HG03175 (cell line): Measurements from ENCODE around the gene CRACR2A.
A peak's percentile ranks its signal among the peaks of the same experiment; 100 is the strongest.

ENCODE experiments used
- ATAC-seq: cut with Tn5 transposase; IDR thresholded peaks from one replicate; pipeline ENCODE4 v1.9.1; 2021; ENCODE audit warnings: mild to moderate bottlenecking, moderate library complexity; ENCODE audit not compliant: unreplicated experiment

CRACR2A gene

DNA sequence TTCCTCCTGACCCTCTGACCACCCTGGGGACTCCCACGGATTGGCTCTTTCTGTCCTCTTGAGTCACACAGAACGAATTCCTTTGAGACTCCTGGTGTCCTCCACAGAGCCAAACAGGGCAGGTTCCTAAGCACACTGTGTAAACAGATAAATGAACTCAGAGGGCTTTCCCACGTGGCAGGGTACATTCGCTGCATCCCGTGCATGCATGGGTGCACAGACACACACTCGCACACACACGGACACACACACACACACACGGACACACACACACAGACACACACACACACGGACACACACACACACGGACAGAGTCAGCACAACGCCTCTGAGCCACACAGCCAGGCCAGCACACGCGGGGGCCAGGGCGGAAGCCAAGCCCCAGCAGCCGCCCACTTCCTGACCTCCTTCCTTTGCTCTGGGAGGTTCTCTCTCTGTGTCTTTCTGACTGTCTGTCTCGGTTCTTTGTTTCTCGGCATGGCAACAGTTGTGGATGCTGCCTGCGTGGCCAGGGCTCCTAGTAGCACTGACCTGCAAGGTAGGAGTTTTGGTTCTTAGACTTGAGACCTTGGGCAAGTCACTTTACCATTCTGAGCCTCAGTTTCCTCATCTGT, 706 bp downstream of the CRACR2A start:
- ATAC-seq = peak; percentile 75

DNA sequence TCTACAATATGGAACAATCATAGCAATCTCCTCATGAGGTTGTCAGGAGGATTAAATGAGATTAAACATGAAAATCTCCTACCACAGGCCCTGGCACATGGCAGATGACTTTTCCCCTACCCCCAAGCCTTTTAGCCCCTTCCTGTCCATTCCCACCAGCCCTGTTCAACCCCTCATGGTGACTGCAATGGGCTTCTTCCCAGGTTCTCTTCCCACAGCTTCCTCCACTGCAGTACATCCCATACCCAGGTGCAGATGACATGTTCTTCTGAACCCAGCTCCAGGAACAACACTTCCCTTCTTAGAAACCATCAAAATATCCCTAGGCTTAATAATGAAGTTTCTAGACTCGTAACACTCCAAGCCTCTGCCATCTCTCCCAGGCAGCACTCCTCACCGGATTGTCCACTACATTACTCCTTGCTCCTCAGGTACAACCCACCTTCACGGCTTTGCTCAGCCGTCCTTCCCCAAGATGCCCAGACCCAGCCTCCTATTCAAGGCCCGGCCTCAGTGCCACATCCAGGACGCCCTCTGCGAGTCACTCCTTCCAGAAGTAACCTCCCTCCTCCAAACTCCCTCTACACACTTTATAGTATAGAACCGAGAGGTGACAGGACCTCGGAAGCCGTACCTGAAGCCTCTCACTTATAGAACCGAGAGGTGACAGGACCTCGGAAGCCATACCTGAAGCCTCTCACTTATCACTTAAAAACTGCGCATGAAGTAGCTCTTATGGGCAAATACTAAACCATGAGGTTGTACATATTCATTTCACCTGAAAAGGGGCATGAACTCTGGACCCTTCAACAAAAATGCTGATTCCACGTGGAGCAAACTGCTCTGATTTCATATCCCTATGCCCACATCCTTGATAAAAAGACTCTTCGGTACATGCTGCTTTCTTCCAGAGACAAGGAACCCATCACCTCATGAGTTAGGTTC, 1.5 kb downstream of the CRACR2A start:
- ATAC-seq = no peak

DNA sequence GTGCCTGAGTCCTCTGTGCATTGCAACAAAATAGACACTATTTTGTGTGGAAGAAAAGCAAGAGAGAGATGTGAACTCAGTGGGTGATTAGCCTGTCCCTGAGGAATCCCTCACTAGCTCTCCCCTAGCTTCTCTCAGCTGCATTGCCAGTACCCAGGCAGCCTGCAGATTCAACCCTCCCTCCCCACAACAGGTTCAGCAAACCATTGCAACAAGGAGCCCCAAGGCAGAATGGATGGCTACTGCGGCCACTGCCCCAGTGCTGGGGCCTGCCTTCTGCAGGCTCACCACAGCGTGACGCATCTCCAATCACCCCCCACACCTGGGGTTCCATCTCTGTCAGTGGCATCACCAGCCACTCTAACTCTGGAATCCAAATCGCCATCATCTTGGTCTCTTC, 2.3 kb downstream of the CRACR2A start:
- no peak for ATAC-seq

DNA sequence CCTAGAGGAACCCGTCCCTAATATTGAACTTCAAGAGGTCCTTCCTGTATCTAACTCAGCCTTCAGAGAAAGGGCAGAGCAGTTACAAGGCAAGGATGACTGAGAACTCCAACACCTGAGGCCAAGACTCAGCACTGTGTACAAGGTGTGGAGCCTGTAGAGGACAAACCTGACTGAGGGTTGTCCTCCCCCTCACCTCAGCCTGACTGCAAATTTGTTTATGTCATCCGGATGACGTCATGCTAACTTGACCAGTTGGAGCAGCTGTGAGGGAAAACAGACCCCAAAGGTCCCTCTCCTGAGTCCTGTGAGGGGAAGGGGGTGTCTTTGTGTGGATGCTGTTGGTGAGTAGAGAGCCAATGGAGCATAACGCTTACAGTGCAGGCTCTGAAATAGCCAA, 4.3 kb downstream of the CRACR2A start:
- ATAC-seq = no peak

DNA sequence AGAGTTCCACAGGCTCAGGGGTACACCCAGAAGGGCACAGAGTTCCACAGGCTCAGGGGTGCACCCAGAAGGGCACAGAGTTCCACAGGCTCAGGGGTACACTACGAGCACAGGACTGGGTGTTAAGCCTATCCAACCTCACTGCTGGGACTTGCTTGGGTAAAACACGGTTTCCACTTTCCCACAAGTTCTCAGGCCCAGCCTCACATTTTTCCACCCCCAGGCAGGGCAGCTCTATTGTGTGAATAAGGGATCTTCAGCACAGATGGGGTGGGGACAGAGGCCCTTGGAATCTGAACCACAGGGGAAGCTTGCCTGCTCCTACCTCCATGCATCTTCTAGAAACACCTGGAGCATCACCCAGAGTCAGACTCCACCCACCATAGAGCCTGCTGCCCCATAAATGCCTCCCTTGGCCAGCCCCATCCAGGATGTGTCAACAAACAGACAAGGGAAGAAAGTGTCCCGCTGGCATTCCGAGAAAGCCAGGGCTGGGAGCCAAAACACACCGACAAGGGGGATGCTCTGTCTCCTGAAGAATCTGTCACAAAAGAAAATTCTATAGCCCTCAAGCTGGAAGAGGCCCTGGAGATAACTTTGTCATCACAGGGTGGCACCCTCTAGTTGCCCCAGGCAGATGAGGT, 4.8 kb downstream of the CRACR2A start:
- ATAC-seq = no peak

DNA sequence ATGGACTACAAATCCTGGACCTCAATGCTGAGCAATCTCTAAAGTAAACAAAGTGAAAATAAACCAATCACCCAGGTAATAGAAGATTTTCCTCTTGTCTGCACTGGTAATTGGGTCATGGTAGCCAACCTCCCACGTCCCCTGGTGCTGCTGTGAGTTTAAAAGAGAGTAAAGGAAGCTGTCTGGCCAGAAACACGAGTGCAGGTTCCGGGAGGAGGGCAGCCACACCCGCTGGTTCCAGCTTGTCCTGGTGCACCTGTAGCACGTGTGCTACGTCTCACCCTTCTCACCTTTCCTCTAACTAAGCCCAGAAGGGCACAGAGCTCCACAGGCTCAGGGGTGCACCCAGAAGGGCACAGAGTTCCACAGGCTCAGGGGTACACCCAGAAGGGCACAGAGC, 5.4 kb downstream of the CRACR2A start:
- ATAC-seq = no peak

DNA sequence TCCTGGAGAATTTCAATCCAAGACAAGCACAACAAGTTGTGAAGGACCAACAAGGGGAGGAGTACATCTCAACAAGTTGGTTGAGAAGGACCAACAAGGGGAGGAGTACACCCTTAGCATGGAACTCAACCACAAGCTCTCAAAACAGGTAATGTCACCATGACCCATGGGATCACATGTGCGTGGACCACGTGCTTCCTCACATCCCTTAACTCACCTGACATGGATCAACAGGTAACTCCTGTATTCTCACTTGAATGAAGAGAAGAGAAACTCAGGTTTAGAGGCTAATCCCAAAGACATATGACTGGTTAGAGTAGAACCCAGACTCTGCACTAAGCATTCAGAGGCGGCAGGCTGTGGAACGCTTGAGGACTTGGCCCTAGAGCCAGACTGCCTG, 6.2 kb downstream of the CRACR2A start:
- no peak for ATAC-seq

DNA sequence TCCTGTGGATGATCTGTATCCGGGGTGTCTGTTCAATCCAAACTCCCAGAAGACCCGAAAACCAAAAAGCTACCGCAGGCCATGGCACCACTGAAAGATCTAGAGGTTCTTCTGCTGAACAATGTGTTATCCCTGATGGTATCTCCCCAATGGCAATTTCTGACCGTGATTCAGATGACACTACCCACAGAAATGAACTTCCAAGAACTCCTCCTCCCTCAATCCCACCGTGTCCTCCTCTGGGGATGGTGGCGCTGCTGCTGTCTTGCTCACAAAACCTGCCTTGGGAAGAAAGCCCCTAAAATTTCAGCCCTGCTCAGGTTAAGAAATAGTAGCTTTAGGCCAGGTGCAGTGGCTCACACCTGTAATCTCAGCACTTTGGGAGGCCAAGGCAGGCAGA, 7.8 kb downstream of the CRACR2A start:
- ATAC-seq = no peak

DNA sequence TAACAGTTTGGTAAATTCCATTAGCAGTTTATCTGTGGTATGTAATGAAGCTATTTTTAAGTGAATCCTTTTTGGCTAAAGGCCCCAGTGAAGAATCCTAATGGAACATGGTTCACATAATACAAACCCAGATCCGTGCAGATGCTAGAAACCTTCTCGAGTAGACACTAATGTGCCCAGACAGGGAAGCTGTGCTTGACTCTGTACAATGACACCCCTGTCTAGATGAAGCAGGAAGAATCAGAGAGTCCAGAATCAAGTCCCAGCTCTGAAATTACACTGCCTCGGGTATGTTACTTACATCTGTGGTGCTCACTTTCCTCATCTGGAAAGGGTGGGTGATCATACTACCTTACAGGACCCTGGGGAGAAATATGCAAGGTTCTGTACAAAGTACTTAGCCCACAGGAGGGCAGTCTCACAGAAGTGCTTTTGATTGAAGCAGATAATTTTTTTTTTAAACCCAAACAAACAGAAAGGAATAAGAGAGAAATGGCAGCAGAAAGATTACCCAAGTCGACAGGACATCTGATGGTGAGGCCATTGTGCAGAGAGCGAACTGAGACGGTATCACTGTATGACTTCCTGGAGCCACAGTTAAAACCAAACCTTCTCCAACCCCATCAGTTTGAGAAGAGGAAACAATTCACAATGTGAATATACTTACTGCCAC, 8.5 kb downstream of the CRACR2A start:
- no peak for ATAC-seq

DNA sequence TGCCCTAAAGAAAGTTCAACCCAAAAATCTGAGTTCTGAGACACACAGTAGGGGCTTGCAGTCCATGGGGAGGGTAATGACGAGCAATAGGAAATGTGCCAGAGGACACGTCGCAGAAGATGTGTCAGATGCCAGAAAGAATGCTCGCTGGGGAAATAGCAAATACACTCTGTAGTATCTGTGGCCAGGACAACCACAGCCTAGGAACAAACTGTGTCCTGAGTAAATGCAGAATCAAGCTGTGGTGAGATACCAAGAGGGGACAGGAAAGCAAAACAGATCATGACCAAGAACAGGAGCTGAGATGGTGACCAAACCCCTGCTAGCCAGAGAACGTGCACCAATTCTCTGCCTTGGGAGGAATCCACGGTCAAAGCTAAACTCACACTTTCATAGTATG, 9.1 kb downstream of the CRACR2A start:
- no peak for ATAC-seq

DNA sequence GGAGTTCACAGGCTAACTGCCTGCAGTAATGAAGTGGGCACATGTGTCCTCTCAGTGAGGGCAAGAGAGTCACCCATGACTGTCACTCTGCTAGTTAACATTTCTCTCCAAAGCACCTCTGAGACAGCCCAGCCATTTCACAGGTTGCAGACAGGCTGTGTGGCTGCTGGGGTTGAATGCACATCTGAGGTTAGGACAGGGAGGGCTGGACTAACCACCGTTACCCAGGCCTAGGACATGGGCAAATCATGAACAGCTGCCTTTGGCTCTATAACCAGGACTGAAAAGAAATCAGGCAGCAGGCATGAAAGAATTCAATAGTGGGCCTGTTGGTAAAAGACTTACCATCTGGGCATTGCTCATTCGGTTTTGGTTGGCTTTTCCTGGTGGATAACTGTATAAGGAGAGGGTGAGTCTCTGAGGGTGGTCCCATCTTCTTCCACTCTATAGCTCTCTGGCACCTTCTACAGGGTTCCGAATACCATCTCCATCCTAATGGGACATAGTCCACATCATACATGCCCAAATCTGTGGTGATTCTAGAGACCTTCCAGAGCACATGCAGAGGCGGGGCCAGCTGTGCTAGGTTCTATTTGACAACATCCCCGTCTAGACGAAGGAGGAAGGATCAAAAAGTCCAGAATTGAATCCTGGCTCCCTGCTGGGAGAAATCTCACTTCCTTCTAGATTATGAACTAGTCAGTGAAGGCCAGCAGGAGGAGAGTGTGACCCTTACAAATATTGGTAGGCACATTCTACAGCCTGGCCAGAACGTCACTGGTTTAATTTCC, 10.8 kb downstream of the CRACR2A start:
- no peak for ATAC-seq

DNA sequence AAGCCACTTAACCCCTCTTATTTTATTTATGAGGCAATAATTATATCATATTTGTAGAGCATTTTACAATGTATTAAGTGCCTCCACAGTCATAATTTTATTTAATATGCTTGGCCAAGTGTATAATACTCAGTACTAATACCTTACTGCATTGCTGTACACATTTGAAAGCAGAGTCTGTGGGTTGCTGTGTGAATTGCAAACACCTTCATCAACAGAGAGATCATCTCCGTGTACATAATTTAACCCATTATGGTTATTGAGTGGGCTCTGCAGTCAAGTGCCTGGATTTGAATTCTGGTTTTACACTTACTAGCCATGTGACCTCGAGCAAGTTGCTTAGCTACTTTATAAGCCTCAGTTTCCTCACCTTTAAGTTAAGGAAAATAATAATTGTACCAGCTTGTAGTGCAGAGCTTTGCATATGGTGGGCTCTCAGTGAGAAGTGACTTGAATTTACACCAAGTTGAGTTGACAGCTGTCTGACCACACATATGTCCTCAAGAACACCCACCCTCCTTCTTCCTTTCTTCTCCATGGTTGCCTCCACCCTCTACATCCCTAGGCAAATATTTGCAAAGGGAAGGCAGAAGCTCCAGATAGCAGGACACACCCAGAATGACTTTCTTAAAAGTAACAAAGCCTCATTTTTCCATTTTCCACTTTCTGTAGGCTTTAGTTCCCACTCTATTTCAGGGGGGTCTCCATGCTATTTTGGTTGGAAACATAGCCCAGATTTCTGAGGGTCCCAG, 12.3 kb downstream of the CRACR2A start:
- no peak for ATAC-seq

DNA sequence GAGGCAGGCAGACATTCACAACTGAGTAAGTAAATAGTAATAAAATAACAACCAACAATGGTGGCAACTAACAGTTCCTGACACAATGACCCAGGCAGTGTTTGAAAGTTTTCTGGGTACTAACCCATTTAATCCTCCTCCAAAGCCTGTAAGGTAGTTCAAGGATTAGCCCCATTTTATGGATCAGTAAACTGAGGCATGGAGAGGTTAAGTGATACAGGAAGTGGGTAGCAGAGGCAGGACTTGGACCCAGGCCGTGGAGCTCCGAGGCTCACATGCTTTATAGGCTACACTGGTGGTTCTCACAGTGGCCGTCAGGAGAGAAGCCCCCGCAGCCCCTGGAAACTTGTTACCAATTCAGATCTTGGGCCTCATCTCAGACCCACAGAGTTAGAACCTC, 17.5 kb downstream of the CRACR2A start:
- ATAC-seq = no peak

DNA sequence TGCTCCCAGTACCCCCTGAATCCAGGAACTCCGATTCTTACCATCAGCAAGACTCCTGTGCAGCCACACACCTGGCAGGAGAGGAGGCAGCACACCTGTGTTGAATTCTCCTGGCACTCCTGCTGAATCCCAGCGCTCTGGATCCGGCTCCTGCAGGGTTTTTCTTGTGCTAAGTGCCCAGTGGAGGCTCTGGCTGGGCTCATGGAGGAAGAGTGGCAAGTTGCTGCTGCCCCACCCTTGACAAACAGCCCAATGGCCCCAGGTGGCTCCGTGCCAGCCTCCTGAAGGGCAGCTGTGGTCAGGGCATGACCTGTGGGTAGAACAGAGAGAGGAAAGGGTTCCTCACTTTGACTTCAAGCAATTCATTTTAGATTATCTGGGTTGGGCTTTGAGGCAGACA, 20.0 kb downstream of the CRACR2A start:
- no peak for ATAC-seq

DNA sequence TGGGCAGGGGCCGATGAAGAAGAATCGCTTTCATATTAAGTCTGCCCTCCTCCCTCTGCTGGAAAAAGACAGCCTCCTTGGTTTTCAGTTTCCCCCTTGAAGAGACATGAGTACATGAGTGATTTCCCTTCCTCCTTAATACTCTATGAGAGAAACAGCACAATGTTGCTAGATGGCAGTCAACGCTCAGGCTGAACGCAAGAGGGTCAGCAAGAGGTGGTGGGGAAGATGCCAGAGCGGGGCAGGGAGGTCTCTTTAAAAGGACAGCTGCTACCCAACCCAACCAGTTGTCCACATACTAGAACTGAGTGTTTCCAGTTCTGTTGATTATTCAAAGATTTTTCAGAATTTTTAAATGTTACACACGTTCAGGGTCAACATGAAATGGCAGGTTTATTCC, 22.8 kb downstream of the CRACR2A start:
- no peak for ATAC-seq

DNA sequence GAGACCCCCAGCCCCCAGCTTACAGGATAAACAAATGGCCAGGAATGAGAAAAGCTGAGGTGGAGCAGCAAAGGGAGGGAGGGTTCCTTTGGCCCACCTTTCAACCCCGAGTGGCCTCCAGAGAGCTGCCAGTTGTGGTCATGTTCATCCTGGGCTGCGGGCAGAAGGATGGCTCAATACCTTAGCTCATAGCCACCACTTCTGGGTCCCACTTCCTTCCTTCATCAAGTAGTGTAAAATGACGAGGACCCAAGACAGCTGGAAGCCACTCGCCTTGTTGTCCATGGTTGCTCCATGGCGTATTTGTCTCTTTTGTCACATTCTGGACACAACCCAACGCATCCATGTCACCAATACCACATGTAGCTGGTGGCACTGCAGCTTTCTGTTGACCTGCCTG, 24.2 kb downstream of the CRACR2A start:
- ATAC-seq = peak; percentile 43

DNA sequence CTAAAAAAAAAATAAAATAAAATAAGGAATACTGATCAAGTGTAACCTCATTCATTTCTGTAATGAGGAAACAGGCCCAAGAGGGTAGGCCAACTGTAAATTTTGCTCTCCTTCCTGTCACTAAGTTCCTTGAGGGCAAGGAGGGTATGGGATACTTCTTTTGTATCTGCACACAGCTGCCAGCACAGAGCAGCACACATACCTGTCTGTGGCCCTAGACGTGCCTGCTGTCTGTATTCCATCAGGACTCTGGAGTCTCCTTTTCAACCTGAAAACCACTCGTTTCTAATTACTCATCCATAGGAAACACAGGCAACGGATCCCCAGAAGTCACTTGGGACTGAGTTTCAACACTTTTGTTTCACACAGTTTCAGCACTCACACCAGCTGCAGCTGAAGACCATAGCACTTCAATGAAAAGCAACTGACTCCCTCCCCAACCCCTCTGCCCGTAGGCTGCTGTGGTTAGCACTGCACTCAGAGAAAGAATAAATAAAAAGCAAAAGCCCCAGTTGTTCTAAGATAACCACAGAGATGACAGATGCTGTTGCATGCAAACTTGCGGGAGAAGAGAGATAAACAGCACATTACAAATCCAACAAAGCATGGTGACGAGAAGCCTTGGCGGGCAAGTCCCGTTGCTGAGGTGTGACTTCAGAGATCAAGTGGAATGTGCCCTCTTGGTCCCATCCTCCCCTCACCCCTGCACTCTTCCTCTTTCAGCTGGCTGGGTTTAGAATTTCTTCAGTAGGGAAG, 24.9 kb downstream of the CRACR2A start:
- ATAC-seq = peak; percentile 72

DNA sequence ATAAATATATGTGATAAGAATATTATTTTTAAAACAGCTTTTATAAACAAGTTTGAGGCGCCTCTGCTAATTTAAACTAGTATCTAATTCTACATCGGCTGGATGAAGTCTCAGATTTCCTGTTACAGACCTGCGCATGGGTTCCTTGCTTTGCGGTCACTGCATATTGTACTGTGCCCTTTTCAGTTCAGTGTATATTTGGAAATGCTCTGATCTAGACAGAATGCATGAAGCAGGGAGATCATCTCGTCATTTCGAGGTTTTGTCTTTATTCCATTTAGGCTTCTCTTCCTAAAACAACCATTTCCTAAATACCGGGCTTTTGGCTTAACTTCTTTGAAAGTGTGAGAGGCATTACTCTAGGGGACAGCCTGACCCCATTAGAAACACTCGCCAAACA, 25.6 kb downstream of the CRACR2A start:
- no peak for ATAC-seq

DNA sequence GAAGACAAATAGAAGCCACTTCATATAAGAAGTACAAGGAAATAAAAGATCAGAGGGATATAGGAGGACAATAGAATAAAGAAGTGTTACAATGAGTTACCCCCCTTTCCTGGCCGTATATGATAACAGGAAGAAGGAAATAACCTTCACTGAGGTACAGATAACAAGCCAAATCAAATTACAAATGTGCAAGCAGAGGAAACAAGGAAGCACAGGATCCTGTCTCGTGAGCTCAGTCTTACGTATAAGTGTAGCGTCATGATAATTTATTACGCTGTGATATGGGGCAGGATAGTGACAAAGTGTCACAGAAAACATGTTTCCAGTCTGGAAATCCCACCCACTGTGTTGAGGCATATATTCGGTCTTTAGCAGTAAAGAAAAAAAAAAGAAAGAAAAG, 26.5 kb downstream of the CRACR2A start:
- ATAC-seq = no peak
